Mucosa of descending colon (tissue), 3 donors: ENCODE measurements around the gene OASL. TPM values are rescaled to one million over a fixed set of nuclear protein-coding genes. Genes with fewer than 3 reads are reported as not detected.
"Not testable (repeated sequence)": the region's sequence is repeated elsewhere in the genome, so short reads cannot be mapped to it uniquely, and the experiment has no call there.

Experiments used
- ATAC-seq: fragments of 200-7000 bp; cut with Tn5 transposase; one replicate; pipeline ENCODE4 v1.9.1; 2020; ENCODE audit warnings: mild to moderate bottlenecking, moderate library complexity
- DNase-seq, 3 donors: peaks; one replicate each; pipeline ENCODE4 v3.0.0-alpha.2; 2020
- H3K36me3 ChIP-seq: fragments of 200-600 bp; one replicate; pipeline ENCODE4 v1.8.0; 2021; ENCODE audit warnings: low read depth, mild to moderate bottlenecking
- H3K4me1 ChIP-seq: fragments of 200-600 bp; one replicate; pipeline ENCODE4 v1.8.0; 2021; ENCODE audit warnings: low read depth, mild to moderate bottlenecking
- H3K4me3 ChIP-seq: fragments of 200-600 bp; one replicate; pipeline ENCODE4 v1.8.0; 2021; ENCODE audit warnings: mild to moderate bottlenecking
- H3K9me3 ChIP-seq: fragments of 200-600 bp; one replicate; pipeline ENCODE4 v1.8.0; 2021; ENCODE audit warnings: mild to moderate bottlenecking
- CTCF ChIP-seq: fragments of 200-600 bp; IDR thresholded peaks from one replicate; pipeline ENCODE4 v1.8.0; 2022; ENCODE audit warnings: antibody characterized with exemption, mild to moderate bottlenecking
- intact Hi-C, 2 donors: fragments of 100-400 bp; cut with DNase I in 1 of 2; cut with micrococcal nuclease in 1 of 2; formaldehyde crosslinking; loops; one replicate each; pipeline versions ENCODE4 v1.11.0 to v1.11.1; 2022; cut with DNase I, micrococcal nuclease
- total RNA-seq, 3 donors: library from RNA; stranded (reverse); fragmentation: NEBNext Ultra II Directional in 2 of 3; extraction: Animal tissue kit (Norgen Biotek cat#: 25700) in 2 of 3; gene quantifications; one replicate each; pipeline versions ENCODE4 v1.2.1 to v1.2.4, GENCODE V29; 2021 to 2023
- donor health status: DM: no; HTN: no; CAD: no; lungs with moderate emphysema.
- donor health status: DM: no; HTN: no; CAD: no.
- donor health status: DM: no; HTN: yes; CAD: no.

The OASL gene
- total RNA-seq, 3 donors from 2014 or later, result 3.7 to 32.4 (median 10.2) TPM

- peaks cover 6% of the 10 kb centered on the region for H3K4me1 ChIP-seq
- intact Hi-C loops, result no loop called here
- H3K4me3 ChIP-seq, result no peak overlapping the region
- no peaks in the 10 kb centered on the region for H3K9me3 ChIP-seq
- no peak for ATAC-seq
- no peak for DNase-seq
- no peaks in the 10 kb centered on the region for H3K36me3 ChIP-seq
- TF ChIP-seq CTCF, result no peak
Measured at GRCh38 chr12:121050725-121051124, 11.7 kb upstream of the OASL start.

- no peak for TF ChIP-seq CTCF
- DNase-seq, result no peak
- no peak for ATAC-seq
- intact Hi-C loops, result no loop called here
- H3K4me1 ChIP-seq, result peaks cover 9% of the 10 kb centered on the region
- H3K9me3 ChIP-seq, result no peaks in the 10 kb centered on the region
- H3K4me3 ChIP-seq, result no peak overlapping the region
- no peaks in the 10 kb centered on the region for H3K36me3 ChIP-seq
Measured at GRCh38 chr12:121048442-121048841, 9.4 kb upstream of the OASL start.

GRCh38 chr12:121047400-121047799 lies 8.4 kb upstream of the OASL start:
- H3K9me3 ChIP-seq, H3K36me3 ChIP-seq, H3K4me1 ChIP-seq, H3K4me3 ChIP-seq, intact Hi-C loops: not testable (repeated sequence)
- peak; percentile 82 for ATAC-seq
- DNase-seq, result peak; percentile 70 to 83 (median 76)

GRCh38 chr12:121043067-121043466 lies 4.0 kb upstream of the OASL start:
- H3K4me1 ChIP-seq, result peaks cover 15% of the 10 kb centered on the region
- H3K36me3 ChIP-seq, result no peaks in the 10 kb centered on the region
- DNase-seq (no peak), ATAC-seq (no peak)
- intact Hi-C loops, result no loop called here
- no peaks in the 10 kb centered on the region for H3K9me3 ChIP-seq
- TF ChIP-seq CTCF, result no peak
- no peak overlapping the region for H3K4me3 ChIP-seq

- no peaks in the 10 kb centered on the region for H3K9me3 ChIP-seq
- H3K36me3 ChIP-seq, result no peaks in the 10 kb centered on the region
- TF ChIP-seq CTCF, result no peak
- H3K4me1 ChIP-seq, result peaks cover 7% of the 10 kb centered on the region
- ATAC-seq, result no peak
- H3K4me3 ChIP-seq, result no peak overlapping the region
- DNase-seq, result no peak
- intact Hi-C loops, result no loop called here
Measured at GRCh38 chr12:121036810-121037326, 2.2 kb downstream of the OASL start.

- no peak overlapping the region for H3K4me3 ChIP-seq
- ATAC-seq (no peak), DNase-seq (no peak)
- no peaks in the 10 kb centered on the region for H3K9me3 ChIP-seq
- intact Hi-C loops, result no loop called here
- no peak for TF ChIP-seq CTCF
- H3K36me3 ChIP-seq, result no peaks in the 10 kb centered on the region
- H3K4me1 ChIP-seq, result peaks cover 7% of the 10 kb centered on the region
Measured at GRCh38 chr12:121034616-121035305, 4.3 kb downstream of the OASL start.
